Stimulated activated CD8-positive, alpha-beta memory T cell treated with anti-CD3 and anti-CD28 coated beads, Interleukin-4, amount 100 ng/mL, for 4 hours (primary cell): ENCODE measurements around the gene SNX11.
A peak's percentile ranks its signal among the peaks of the same experiment; 100 is the strongest.

Experiments used
- DNase-seq, 2 donors: peaks; one replicate each; pipeline ENCODE4 v3.0.0-alpha.2; 2020; ENCODE audit warnings: low read depth in 2 of 2, low spot score in 1 of 2

SNX11 gene

DNA sequence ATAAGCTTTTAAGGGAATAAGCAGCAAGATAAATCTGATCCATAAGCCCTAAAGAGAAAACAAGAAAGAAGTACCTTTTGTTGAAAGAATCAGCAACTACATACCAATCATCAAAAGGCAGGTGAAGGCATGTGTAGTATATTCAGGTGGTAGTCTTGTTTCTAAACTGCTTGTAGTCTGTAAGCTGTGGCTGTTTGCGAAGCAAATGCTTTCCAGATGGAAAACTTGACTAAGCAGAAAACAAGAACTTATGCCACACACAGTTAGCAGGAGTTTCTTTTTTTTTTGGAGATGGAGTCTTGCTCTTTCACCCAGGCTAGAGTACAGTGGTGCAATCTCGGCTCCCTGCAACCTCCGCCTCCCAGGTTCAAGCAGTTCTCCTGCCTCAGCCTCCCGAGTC is 12.0 kb upstream of the SNX11 start:
- DNase-seq: no peak

DNA sequence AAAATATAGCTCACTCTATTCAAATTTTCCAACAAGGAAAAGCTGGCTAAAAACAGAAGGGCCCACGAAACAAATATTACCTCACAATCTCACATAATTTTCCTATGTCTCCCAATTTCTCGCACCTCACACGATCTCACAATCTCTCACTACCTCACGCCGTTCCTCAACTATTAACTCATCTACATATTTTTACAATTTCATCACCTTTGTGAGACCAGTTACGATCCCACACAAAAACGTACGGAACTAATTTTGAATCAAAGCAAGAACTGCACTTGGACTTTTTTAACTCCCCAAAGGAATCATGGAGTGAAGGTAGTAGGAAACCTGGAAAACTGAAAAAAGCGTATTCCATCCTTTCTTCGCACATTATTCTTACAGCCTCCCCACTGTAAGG is 7.4 kb upstream of the SNX11 start:
- DNase-seq: no peak

DNA sequence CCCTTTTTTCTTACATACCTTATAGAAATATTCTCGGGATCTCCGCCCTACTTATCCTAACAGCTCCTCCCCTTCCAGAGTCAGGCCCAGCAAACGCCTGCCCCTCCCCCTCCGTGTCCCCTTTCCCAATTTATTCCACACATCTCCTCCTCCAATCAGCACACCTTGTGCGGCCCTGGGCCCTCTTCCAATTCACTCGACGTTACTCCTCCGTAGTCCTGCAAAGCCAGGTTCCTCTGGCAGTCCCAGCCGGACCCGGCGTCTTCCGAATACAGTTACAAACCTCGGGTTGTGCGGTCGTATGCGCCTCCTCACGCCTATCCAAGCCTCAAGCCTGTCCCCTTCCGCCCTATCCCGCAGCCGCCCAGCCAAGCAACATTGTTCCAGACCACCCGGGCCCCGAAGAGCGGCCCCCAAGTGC is 7.0 kb upstream of the SNX11 start:
- no peak for DNase-seq

DNA sequence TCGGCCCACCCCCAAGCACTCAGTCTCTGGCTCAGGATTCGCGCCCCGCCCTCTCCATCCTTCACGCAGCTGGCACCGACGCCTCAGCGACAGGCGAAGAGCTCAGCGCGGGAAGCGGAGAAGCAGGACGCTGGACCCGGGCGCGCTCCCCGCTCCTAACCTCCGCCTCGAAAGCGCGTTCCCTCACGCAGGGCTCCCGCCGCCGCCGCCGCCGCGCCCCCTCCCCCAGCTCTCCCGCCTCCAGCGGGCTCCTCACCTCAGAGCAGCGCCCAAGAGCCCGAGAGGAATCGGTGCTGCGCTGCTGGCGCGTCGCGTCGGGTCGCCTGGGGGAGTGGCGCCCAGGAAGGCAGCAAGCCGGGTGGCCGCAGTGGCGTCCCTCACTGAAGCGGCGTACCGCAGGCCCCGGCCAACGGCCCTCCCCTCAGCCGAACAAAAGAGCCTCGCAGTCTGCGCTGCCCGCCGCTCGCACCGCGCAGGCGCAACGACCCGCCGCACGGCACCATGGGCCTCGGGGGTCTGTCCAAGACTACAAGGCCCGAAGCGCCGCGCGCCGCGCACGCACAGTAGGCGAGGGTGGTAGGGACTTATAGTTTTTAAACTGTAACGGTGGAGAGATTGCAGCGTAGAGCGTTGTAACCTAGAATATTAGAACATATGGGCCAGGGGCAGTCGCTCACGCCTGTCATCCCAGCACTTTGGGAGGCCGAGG is 6.4 kb upstream of the SNX11 start, which contains the start of gene CBX1:
Gene CBX1, minus strand, starts transcription at position 467 of the 709 bp plus-strand sequence. CDS start 24,474 bp downstream, outside the sequence.
- DNase-seq: peak; percentile 86 to 88

DNA sequence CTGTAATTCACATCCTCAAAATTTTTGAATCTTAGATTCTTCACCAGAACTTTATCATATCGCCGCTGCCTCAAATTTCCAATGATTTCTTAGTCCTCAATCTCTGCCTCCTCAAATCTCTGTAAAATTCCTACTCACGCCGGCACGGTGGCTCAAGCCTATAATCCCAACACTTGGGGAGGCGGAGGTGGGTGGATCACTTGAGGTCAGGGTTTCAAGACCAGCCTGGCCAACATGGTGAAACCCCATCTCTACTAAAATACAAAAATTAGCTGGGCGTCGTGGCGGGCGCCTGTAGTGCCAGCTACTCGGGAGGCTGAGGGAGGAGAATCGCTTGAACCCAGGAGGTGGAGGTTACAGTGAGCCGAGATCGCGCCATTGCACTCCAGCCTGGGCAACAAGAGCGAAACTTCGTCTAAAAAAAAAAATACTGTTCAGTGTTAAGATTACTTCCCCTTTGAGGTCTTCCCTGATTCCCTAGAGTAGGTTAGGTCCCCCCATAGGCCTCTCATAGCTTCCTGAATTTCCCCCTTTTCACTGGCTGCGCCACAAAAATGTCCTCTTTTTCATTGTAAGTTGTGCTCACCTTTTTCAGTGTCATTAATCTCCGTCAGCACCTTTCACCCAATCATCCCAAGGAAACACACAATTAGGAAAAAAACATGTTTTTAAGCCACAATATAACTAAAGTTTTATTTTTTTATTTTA is 5.4 kb upstream of the SNX11 start:
- no peak for DNase-seq

DNA sequence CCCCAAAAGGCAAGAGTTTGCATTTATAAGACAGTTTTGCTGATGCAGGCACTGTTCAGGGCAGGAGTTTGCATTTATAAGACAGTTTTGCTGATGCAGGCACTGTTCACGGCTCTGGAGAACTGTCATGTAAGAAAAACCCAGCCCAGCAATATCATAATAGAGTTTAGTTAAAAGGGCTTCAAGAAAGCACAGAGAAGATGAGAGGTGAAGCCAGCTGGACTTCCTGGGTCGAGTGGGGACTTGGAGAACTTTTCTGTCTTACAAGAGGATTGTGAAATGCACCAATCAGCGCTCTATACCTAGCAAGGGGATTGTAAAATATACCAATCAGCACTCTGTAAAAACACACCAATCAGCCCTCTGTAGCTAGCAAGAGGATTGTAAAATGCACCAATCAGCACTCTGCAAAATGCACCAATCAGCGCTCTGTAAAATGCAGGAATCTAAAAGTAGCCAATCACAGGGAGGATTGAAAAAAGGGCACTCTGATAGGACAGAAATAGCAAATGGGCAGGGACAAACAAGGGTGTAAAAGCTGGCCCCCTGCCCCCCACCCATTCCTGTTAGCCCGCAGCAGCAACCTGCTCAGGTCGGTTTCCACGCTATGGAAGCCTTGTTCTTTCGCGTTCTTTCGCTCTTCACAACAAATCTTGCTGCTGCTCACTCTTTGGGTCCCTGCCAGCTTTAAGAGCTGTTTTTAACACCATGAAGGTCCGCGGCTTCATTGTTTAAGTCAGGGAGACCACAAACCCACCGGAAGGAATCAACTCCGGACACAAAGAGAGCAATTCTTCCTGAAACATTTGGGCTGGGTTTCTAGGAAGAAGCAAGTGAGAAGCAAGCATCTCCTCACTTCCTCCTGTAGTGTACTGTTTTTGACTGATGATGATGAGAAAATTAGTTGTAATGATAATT is 4.5 kb upstream of the SNX11 start:
- no peak for DNase-seq

DNA sequence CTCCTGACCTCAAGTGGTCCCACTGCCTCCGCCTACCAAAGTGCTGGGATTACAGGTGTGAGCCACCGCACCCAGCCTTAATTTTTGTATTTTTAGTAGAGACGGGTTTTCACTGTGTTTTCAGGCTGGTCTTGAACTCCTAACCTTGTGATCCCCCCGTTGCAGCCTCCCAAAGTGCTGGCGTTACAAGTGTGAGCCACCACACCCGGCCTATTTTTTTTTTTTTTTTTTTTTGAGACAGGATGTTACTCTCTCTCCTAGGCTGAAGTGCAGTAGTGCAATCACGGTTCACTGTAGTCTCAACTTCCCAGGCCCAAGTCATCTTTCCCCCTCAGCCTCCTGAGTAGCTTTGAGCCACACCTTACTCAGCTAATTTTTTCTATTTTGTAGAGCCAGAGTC is 3.1 kb upstream of the SNX11 start:
- DNase-seq: no peak

DNA sequence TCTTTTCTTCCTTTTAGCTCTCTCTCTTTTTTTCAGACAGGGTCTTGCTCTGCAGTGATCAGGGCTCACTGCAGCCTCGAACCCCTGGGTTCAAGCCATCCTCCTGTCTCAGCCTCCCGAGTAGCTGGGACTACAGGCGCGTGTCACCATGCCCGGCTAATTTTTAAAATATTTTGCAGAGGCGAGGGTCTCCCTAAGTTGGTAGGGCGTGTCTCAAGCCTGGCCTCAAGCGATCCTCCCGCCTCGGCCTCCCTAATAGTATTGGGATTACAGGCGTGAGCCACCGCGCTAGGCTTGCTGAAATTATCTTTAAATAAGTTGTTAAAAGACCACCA is 797 bp upstream of the SNX11 start:
- DNase-seq: no peak

DNA sequence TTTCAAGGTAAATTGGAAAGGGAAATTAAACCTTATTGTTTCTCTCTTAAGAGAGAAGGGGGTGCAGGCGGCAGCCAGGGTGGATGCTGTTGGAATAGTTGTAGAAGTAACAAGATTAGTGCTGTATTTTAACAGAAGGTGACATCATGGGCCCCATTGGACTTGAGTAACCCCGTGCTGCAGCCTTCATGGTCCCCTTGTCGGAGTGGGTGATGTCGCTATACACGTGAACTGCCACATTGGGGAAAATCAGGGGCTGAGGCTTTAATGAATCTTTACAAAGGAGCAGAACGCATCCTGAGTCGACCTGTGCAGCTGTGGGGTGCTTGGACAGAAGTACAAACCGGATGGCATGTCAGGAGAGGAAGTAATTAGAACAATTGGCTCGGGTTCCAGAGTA is 3.2 kb downstream of the SNX11 start:
- no peak for DNase-seq

DNA sequence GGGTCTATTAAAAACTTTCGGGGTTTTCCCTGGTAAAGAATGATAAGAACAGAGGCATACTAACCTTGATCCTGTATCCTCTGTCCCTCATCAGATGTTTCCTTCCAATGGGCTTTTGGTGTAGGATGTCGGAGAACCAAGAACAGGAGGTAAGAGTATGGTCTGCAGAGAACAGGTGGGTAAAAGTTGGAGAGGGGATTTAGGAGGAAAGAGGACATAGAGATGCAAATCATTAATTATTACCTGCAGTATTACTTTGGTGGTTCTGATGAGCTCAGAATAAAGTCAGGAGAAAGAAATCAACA is 4.3 kb downstream of the SNX11 start:
- no peak for DNase-seq

DNA sequence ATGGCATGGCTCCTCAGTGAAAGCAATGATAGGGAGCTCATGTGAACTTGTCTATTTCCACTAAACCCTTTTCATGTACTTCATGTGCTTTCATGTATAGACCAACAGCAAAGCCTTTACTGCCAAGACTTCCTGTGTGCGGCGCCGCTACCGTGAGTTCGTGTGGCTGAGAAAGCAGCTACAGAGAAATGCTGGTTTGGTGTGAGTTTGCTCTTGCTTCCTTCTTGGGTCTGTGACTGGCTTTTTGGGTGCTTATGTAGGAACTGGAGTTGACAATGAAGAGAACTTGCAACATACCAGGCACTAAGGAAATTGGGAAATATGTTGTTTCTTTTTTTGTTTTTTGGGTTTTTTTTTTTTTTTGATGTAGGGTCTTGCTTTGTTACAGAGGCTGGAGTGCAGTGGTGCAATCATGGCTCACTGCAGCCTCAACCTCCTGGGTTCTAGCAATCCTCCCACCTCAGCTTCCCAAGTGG is 5.7 kb downstream of the SNX11 start:
- DNase-seq: peak in 1 of 2 donors; percentile 20

DNA sequence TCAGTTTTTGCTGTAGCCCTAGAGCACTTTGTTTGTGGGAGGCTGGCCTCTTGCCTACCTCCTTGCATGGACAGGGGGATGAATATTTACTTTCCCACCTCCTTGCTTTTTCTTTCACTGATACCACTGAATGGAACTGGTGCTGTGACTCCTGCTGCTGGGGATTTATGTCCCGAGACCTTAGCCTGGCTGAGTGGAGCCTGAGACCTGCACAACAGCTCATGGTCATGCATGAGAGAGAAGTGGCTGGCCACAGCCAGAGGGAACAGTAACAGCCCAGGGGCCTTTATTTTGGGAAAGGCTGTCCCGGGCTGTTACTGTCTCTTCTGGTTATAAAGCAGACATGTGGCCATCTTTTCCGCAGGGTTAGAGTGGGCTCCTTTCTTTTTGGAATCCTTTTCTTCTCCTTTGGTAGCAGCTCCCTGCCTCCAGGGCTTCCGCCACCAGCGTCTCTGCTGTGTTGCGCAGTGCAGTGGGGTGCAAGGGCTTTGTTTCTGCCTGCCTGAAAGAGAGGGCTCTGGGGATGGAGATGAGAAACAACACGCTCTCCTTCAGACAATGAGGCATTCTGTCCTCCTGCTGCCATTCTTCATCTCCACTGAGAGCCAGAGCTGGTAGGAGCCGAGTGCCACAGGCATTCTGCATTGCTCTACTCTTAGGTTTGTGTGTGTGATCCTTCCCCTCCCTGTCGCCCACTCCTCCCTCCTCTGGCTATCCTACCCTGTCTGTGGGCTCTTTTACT is 14.5 kb downstream of the SNX11 start:
- no peak for DNase-seq

DNA sequence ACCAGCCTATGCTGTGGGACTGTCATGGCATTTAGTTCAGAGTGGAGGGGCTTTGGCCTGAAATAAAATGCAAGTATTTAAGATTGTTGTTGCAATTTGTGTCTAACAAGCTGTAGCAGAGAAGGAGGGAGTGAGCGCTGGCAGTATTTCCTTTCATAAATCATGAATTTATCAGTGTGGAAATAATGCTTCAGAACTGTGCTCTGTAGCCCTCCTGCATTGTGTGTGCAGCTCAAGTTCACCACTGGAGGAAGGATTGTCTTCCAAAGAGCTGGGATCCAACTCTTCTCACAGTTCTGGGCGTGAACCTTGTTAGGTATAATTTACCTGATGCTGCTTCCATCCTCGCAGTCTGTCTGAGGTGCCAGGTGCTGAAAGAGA is 15.1 kb downstream of the SNX11 start:
- DNase-seq: no peak

DNA sequence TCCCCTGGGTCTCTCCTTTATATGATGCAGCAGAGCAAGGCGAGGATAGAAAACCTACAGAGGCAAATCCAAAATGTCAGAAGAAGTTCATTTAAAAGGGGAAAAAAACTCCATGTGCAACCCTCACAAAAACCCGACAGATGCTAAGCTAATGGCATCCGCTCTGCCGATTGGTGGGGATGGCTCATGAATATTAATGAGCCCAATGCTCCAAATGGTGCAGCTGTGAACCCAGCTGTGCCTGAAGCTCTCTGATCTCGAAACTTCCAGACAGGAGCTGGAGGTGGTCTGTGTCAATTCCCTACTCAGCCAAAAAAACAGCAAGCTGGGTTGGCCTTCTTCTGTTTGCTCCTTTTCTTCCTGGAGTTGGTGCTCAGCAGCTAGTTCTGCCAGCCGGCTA is 15.5 kb downstream of the SNX11 start:
- DNase-seq: no peak

DNA sequence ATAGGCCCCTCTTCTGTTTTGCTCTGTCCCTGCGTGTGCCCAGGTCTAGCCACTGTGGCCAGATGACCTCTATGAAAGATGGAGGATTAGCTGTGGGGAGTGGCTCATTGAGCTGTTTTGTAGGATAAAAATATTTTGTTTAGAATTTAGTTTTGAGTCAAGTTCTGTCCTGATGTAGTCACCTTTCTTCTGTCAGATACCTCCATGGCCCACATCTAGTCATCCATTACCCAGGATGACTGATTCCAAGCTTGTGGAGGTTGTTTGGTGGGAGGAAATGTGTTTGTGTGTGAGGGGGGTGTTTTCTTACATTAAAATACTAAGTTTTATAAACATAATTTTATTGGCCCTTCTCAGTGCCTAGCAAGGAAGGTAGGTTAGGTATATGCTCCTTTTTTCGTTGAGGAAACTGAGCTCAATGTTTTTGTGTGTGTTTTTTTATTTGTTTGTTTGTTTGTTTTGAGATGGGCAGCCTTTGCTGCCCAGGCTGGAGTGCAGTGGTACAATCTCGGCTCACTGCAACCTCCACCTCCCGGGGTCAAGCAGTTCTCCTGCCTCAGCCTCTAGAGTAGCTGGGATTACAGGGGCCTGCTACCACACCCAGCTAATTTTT is 16.3 kb downstream of the SNX11 start:
- DNase-seq: no peak

DNA sequence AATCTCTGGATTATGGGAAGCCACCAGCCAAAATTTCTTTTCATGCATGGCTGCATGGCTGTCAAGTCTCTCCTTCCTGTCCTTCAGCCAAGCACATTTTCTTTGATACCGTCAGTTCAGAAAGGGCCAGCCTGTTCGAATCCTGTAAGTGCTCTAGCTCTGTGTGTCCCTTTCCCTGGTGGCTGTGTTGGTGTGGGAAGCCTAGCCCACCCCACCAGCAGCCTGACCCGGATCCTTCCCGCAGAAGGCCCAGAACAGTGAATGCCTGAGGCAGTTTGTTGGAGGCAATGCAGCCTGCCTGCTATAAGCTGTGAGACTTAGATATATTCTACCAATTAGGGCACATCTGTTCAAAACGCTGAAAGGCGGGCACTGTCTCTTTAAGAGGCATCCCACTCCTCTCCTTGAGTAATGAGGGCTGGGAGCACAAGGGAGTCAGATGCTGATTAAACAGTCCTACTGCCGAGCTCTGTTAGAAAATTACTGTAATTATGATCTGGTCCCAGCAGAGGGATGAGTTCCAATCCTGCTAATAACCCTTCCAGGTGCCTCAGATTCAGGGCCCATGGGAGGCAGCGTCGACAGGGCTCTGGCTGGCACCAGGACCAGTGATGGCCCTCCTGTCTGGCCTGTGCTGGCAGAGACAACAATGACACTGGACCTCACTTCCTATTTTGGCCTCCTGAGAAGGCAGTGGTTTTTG is 18.4 kb downstream of the SNX11 start:
- DNase-seq: no peak

DNA sequence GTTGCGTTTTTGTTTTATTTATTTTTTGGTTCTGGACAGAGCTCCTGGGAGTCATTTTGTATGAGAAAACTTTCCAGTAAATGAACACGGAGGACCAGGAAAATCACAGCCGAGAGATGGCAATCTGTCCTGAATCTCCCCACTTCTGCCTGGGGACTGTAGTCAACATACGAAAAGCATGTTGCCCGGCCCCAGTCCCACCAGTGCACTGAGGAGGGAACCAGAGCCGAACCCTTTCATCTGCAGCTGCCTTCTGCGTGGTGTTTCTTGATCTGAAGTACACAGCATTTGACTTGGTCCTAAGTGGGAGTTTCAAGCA is 18.9 kb downstream of the SNX11 start:
- no peak for DNase-seq

DNA sequence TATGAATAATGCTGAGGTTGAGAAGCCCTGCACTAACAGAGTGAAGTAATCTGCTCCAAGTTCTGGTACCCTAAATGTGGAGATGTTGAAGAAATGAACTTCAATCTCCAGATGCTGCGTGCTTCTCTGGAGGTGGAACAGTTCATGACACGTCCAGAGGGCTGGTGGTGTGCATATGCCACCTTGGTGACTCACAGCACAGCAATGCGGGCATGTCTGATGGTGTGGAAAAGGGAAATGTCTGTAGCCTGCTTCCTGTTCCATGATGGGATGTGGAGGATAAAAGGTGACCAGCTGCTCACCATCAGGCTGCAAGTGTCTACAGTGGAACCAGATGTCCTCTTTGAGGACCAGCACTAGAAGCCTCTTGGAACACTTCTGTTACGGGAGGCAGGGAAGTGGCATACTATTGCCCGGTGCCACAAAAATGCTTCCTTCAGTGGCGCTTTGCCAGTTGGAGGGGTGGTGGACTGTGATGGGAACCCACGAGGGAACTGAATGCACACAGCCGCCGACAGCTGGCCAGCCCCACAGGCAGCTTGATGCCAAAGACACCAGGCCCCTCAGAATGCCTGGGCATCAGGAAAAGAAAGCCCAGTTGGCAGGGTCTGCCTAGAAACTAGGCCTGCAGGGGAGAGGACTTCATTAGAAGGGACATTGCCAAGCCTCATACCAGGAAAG is 19.9 kb downstream of the SNX11 start:
- DNase-seq: no peak

DNA sequence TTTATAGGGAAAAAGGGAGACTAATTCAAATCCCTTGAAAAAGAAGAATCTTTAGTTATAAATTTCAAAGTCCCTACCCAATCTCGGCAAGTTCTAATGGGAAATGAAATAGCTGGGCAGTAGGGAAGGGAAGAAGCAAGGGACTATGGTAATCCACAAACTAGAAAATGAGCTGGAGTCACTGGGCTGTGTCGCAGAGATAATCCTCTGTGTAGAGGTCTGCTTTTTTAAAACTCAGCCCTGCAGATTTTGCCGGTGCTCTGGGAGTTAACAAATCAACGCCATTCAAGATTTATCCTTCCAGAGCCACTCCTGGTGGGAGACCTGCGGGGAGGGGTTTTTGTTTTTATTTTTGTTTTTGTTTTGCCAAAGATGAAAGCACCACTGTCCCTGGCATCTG is 20.8 kb downstream of the SNX11 start:
- no peak for DNase-seq

DNA sequence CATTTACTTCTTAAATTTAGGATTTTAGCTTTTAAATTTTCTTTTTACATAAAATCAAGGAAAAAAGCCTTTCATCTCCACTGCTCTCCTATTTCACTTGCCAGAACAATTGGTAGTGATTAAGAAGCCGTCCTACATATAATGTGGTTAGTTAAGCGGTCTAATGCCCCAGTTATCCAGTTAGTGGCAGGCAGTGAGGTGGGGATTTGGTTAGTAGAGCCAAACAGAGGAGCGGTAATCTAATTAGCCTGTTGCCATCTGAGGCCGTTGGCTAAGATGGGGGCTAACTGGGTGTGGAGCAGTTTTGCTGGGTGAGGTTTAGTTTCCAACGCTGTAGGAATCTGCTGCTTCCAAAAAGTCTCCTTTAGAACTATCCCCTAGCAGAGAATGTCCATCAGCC is 22.4 kb downstream of the SNX11 start:
- DNase-seq: no peak
